H9 (cell line): ENCODE data around the gene GREB1L. TPM values are rescaled to one million over a fixed set of nuclear protein-coding genes. Genes with fewer than 3 reads are reported as not detected.

ENCODE experiments used
- DNase-seq: peaks from one replicate; pipeline ENCODE4 v3.0.0-alpha.2; 2017
- H2AFZ ChIP-seq: one replicate; pipeline ENCODE4 v1.6.1; 2013; ENCODE audit warnings: mild to moderate bottlenecking, low read length, control low read depth, moderate library complexity
- H2AK5ac ChIP-seq: 2 replicates; pipeline ENCODE4 v1.6.1; 2013; ENCODE audit warnings: low read length, control low read depth, mixed read lengths; ENCODE audit not compliant: insufficient read length
- H2BK120ac ChIP-seq: one replicate; pipeline ENCODE4 v1.6.1; 2013; ENCODE audit warnings: low read depth, mild to moderate bottlenecking, low read length, control low read depth, inconsistent platforms; ENCODE audit not compliant: poor library complexity, severe bottlenecking
- H2BK12ac ChIP-seq: 2 replicates; pipeline ENCODE4 v1.6.1; 2013; ENCODE audit warnings: low read length, control low read depth, mixed read lengths, low read depth; ENCODE audit not compliant: insufficient read length
- H2BK15ac ChIP-seq: 2 replicates; pipeline ENCODE4 v1.6.1; 2013; ENCODE audit warnings: low read depth, low read length, control low read depth
- H2BK20ac ChIP-seq: one replicate; pipeline ENCODE4 v1.6.1; 2013; ENCODE audit warnings: low read depth, mild to moderate bottlenecking, low read length, control low read depth, inconsistent platforms; ENCODE audit not compliant: poor library complexity, severe bottlenecking
- H2BK5ac ChIP-seq: 2 replicates; pipeline ENCODE4 v1.6.1; 2013; ENCODE audit warnings: low read length, control low read depth, mixed read lengths; ENCODE audit not compliant: insufficient read length
- H3K14ac ChIP-seq: 2 replicates; pipeline ENCODE4 v1.6.1; 2013; ENCODE audit warnings: low read length, control low read depth; ENCODE audit not compliant: insufficient read depth
- H3K18ac ChIP-seq: 2 replicates; pipeline ENCODE4 v1.6.1; 2013; ENCODE audit warnings: low read depth, mild to moderate bottlenecking, mixed read lengths, low read length, control low read depth; ENCODE audit not compliant: insufficient read length
- H3K23ac ChIP-seq: 2 replicates; pipeline ENCODE4 v1.6.1; 2013; ENCODE audit warnings: low read length, control low read depth, mixed read lengths, low read depth; ENCODE audit not compliant: insufficient read length
- H3K23me2 ChIP-seq: 2 replicates; pipeline ENCODE4 v1.6.1; 2013; ENCODE audit warnings: low read depth, mild to moderate bottlenecking, mixed read lengths, low read length, control low read depth; ENCODE audit not compliant: insufficient read length, poor library complexity, severe bottlenecking
- H3K27ac ChIP-seq: 2 replicates; pipeline ENCODE4 v1.5.1; 2013; ENCODE audit warnings: low read length, control low read depth, mixed read lengths, low read depth; ENCODE audit not compliant: insufficient read length
- H3K27me3 ChIP-seq: 2 replicates; pipeline ENCODE4 v1.6.1; 2013; ENCODE audit warnings: low read length, control low read depth, inconsistent platforms; ENCODE audit not compliant: insufficient read depth
- H3K4ac ChIP-seq: 2 replicates; pipeline ENCODE4 v1.6.1; 2013; ENCODE audit warnings: low read depth, mild to moderate bottlenecking, control low read depth, inconsistent platforms, low read length, moderate library complexity
- H3K4me1 ChIP-seq: 2 replicates; pipeline ENCODE4 v1.6.1; 2013; ENCODE audit warnings: low read length, control low read depth, inconsistent platforms; ENCODE audit not compliant: insufficient read depth
- H3K4me2 ChIP-seq: 2 replicates; pipeline ENCODE4 v1.6.1; 2013; ENCODE audit warnings: low read length, control low read depth, mixed read lengths; ENCODE audit not compliant: insufficient read length, insufficient read depth
- H3K56ac ChIP-seq: 2 replicates; pipeline ENCODE4 v1.6.1; 2013; ENCODE audit warnings: low read depth, mild to moderate bottlenecking, mixed read lengths, low read length, control low read depth; ENCODE audit not compliant: insufficient read length
- H3K79me1 ChIP-seq: 2 replicates; pipeline ENCODE4 v1.6.1; 2013; ENCODE audit warnings: low read depth, mild to moderate bottlenecking, moderate library complexity, low read length, control low read depth, inconsistent platforms; ENCODE audit not compliant: insufficient read depth, poor library complexity, severe bottlenecking
- H3K79me2 ChIP-seq: 2 replicates; pipeline ENCODE4 v1.6.1; 2013; ENCODE audit warnings: low read length, control low read depth, inconsistent platforms; ENCODE audit not compliant: insufficient read depth
- H3K9ac ChIP-seq: 2 replicates; pipeline ENCODE4 v1.6.1; 2013; ENCODE audit warnings: low read length, control low read depth, mixed read lengths; ENCODE audit not compliant: insufficient read length; ENCODE audit errors: extremely low read depth
- H3K9me3 ChIP-seq: one replicate; pipeline ENCODE4 v1.6.1; 2013; ENCODE audit warnings: low read depth, low read length, inconsistent platforms; ENCODE audit not compliant: control insufficient read depth
- H3T11ph ChIP-seq: one replicate; pipeline ENCODE4 v1.6.1; 2013; ENCODE audit warnings: mild to moderate bottlenecking, low read length, control low read depth, inconsistent platforms
- H4K20me1 ChIP-seq: one replicate; pipeline ENCODE4 v1.6.1; 2013; ENCODE audit not compliant: control insufficient read depth, insufficient read length, insufficient read depth
- H4K5ac ChIP-seq: 2 replicates; pipeline ENCODE4 v1.6.1; 2013; ENCODE audit warnings: low read depth, mild to moderate bottlenecking, mixed read lengths, low read length, control low read depth; ENCODE audit not compliant: insufficient read length
- H4K8ac ChIP-seq: replicated peaks from 2 replicates; pipeline ENCODE4 v1.6.1; 2013; ENCODE audit warnings: low read length, control low read depth, mixed read lengths, low read depth; ENCODE audit not compliant: insufficient read length
- H4K91ac ChIP-seq: 2 replicates; pipeline ENCODE4 v1.6.1; 2013; ENCODE audit warnings: low read depth, mild to moderate bottlenecking, moderate library complexity, mixed read lengths, low read length, control low read depth; ENCODE audit not compliant: insufficient read length
- H3K27ac Mint-ChIP-seq, 3 experiments: 2 replicates in 2 of 3; 3 replicates in 1 of 3; pipeline ENCODE4 v1.8.0; 2020 to 2021; ENCODE audit warnings: mixed read lengths in 3 of 3, mild to moderate bottlenecking in 1 of 3, moderate library complexity in 1 of 3
- H3K27me3 Mint-ChIP-seq: 2 replicates; pipeline ENCODE4 v1.8.0; 2021; ENCODE audit warnings: low read depth, mild to moderate bottlenecking, moderate library complexity, mixed read lengths
- H3K36me3 Mint-ChIP-seq, 3 experiments: 2 replicates in 2 of 3; 3 replicates in 1 of 3; pipeline ENCODE4 v1.8.0; 2020 to 2021; ENCODE audit warnings: low read depth in 3 of 3, mixed read lengths in 3 of 3; ENCODE audit not compliant: insufficient read depth in 1 of 3
- H3K4me1 Mint-ChIP-seq, 2 experiments: 2 replicates each; pipeline ENCODE4 v1.8.0; 2020; ENCODE audit warnings: mixed read lengths in 2 of 2
- H3K4me3 Mint-ChIP-seq, 2 experiments: 2 replicates in 1 of 2; 3 replicates in 1 of 2; pipeline ENCODE4 v1.8.0; 2020 to 2021; ENCODE audit warnings: mild to moderate bottlenecking in 2 of 2, mixed read lengths in 2 of 2, moderate library complexity in 1 of 2
- H3K9me3 Mint-ChIP-seq, 2 experiments: 2 replicates in 1 of 2; 3 replicates in 1 of 2; pipeline ENCODE4 v1.8.0; 2020; ENCODE audit warnings: mild to moderate bottlenecking in 2 of 2, mixed read lengths in 2 of 2, moderate library complexity in 1 of 2
- CTCF ChIP-seq: fragments of 200-600 bp; sonication (generic); conservative IDR thresholded peaks from 3 replicates; pipeline ENCODE4 v1.8.0; 2021; ENCODE audit warnings: antibody characterized with exemption, mild to moderate bottlenecking
- WGBS: extraction: QIAGEN DNeasy Blood & Tissue Kit; methylation state at CpG from one replicate; pipeline ENCODE4 v1.1.7; 2013; ENCODE audit warnings: missing lambda C conversion rate, low lambda C conversion rate, mixed read lengths; ENCODE audit not compliant: insufficient read length; ENCODE audit errors: extremely low coverage; 5-methylcytosine and 5-hydroxymethylcytosine counted together
- total RNA-seq: library from RNA; stranded (reverse); gene quantifications from 2 replicates; pipeline ENCODE4 v1.2.1, GENCODE V29; 2021

The GREB1L gene
- total RNA-seq, 1 experiment from 2014 or later = 2.7 TPM

GRCh38 chr18:21458310-21458709 is 216.3 kb downstream of the GREB1L start:
- no peaks in the 10 kb centered on the region for H3K4me1 ChIP-seq
- H2BK12ac ChIP-seq = no peak overlapping the region
- no peaks in the 10 kb centered on the region for H4K20me1 ChIP-seq
- H2AK5ac ChIP-seq = no peak overlapping the region
- no peak overlapping the region for H2BK20ac ChIP-seq
- no peak overlapping the region for H3K4me2 ChIP-seq
- H3K27me3 ChIP-seq = no peaks in the 10 kb centered on the region
- Mint-ChIP-seq H3K27ac (no peak overlapping the region), H3K9me3 (no peaks in the 10 kb centered on the region; a peak in 1 of 5 replicates), H3K36me3 (peaks cover 0 to 12% (median 0%) of the 10 kb centered on the region in 3 experiments; a peak in 1 of 7 replicates), H3K4me1 (peaks cover 4 to 6% of the 10 kb centered on the region in 2 experiments), H3K4me3 (no peak overlapping the region), H3K27me3 (peaks cover 1% of the 10 kb centered on the region; the same call in 1 of the 2 replicates)
- no peak overlapping the region for H4K8ac ChIP-seq
- no peak overlapping the region for H4K5ac ChIP-seq
- H2BK120ac ChIP-seq = no peak overlapping the region
- no peak for TF ChIP-seq CTCF
- no peaks in the 10 kb centered on the region for H3K23me2 ChIP-seq
- H2AFZ ChIP-seq = no peak overlapping the region
- no peak overlapping the region for H3K18ac ChIP-seq
- H3K14ac ChIP-seq = no peak overlapping the region
- H3K56ac ChIP-seq = no peak overlapping the region
- no CpG with 5 or more reads among the region's 1 CpG for WGBS
- H3T11ph ChIP-seq = no peak overlapping the region
- no peak overlapping the region for H2BK15ac ChIP-seq
- no peaks in the 10 kb centered on the region for H3K79me1 ChIP-seq
- no peaks in the 10 kb centered on the region for H3K9me3 ChIP-seq
- H2BK5ac ChIP-seq = no peak overlapping the region
- no peak overlapping the region for H3K9ac ChIP-seq
- no peak for DNase-seq
- no peak overlapping the region for H4K91ac ChIP-seq
- H3K23ac ChIP-seq = no peak overlapping the region
- H3K79me2 ChIP-seq = no peaks in the 10 kb centered on the region
- no peak overlapping the region for H3K27ac ChIP-seq
- H3K4ac ChIP-seq = no peak overlapping the region
